Activated naive CD4-positive, alpha-beta T cell treated with anti-CD3 and anti-CD28 coated beads, Interleukin-2, amount 50 U/mL, for 72 hours (primary cell): ENCODE results near the gene MYPN. TPM values are rescaled to one million over a fixed set of nuclear protein-coding genes. Genes with fewer than 3 reads are reported as not detected.

Experiments used
- ATAC-seq, 2 donors: fragments of 150-1000 bp; cut with Tn5 transposase; 2 replicates each; pipeline ENCODE4 v1.10.0; 2021; ENCODE audit warnings: mild to moderate bottlenecking in 2 of 2, moderate library complexity in 2 of 2
- DNase-seq, 2 donors: peaks; one replicate each; pipeline ENCODE4 v3.0.0; 2021 to 2022; ENCODE audit warnings: low spot score in 2 of 2
- H3K27ac Mint-ChIP-seq, 2 donors: one replicate each; pipeline ENCODE4 v1.8.0; 2022; ENCODE audit warnings: mild to moderate bottlenecking in 2 of 2, mixed read lengths in 2 of 2
- H3K36me3 Mint-ChIP-seq, 2 donors: one replicate each; pipeline ENCODE4 v1.8.0; 2022; ENCODE audit warnings: mixed read lengths in 2 of 2
- H3K9me3 Mint-ChIP-seq, 2 donors: one replicate each; pipeline ENCODE4 v1.8.0; 2022; ENCODE audit warnings: mixed read lengths in 2 of 2
- total RNA-seq, 2 donors: library from RNA; stranded (reverse); gene quantifications; one replicate each; pipeline ENCODE4 v1.2.3, GENCODE V29; 2022

Gene MYPN
- total RNA-seq, 2 donors from 2014 or later, result not detected

DNA sequence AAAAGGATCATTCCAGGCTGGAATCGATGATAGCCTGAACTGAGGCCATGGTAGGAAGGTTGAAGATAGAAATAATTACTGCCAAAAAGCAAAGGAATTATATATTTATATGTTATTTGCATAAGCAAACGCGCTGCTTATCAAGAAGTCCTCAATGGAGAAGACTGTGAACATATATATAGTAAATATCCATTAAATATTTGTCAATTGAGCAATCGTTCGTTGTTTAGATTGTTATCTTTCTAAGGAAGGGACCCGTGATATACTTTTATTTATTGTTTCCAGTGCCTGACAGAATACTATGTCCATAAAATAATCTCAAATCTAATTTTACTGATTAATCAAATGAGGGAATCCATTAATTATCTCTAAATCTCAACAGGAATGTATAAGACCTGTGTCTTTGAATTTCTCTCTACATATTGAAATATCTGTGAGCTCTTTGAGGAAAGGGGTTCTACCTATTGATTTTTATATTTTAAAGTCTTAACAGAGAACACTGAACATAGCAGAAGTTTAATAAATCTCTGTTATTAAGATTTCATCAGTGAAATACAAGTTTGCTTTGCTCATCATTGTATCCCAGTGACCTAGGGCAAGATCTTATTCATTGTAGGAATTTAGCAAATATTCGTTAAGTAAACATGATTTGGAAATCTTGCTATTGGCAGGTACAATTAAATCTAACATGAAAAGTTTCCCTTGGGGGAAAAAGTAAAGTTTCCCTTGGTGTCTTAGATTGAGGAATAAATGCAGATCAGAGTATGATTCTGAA, 22.2 kb upstream of the MYPN start:
- DNase-seq, result no peak
- Mint-ChIP-seq H3K27ac (peak overlapping the region in 1 of 2 donors; percentile 74), H3K36me3 (no peaks in the 10 kb centered on the region), H3K9me3 (no peaks in the 10 kb centered on the region)
- no peak for ATAC-seq

DNA sequence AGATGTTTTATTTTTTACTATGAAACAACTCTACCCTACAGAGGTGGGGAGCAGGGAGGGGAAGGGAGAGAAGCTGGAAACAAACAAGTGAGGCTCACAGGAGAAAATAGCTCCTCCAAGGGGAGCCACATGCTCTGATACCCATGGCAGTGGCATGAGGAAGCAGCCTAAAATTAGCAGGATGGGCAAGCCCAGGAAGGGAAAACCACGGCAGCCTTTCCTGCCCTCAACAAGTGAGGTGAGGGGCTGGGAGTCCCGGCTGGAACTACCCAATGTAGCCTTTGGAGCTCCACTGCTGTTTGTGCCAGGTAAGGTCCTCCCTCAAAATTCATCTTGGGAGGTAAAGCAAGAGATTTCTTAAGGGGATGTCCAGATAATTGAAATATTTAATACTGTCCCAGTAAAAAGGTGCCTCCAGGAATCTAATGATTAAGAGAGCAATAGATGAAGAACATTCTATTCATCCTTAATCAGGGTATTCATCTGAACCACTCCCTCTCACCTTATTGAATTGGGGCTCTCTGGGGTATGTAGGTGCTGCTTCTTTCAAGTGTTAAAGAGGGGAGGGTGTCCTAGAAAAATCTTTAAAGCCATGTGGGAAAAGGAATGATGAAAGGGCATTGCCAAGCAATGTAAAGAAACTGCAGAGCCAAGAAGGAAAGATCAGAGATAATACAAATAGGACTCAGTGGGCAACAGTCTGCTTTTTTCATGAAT, 21.4 kb upstream of the MYPN start:
- DNase-seq (no peak), ATAC-seq (no peak)
- H3K27ac Mint-ChIP-seq, result peak overlapping the region in 1 of 2 donors; percentile 74
- H3K9me3 Mint-ChIP-seq, result no peaks in the 10 kb centered on the region
- H3K36me3 Mint-ChIP-seq, result no peaks in the 10 kb centered on the region

DNA sequence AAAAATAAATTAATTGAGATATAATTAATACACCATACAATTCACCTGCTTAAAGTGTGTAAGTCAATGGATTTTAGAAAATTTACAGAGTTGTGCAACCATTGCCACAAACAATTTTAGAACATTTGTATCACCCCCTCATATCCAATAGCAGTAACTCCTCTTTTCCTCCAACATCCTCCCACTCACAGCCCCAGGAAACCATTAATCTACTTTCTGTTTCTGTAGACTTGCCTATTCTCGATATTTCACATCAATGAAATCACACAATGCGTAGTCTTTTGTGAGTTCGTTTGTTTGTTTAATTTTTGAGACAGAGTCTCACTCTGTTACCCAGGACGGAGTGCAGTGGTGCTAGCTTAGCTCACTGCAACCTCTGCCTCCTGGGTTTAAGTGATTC, 20.5 kb upstream of the MYPN start:
- Mint-ChIP-seq H3K9me3 (no peaks in the 10 kb centered on the region), H3K36me3 (no peaks in the 10 kb centered on the region), H3K27ac (no peak overlapping the region)
- DNase-seq, result peak in 1 of 2 donors; percentile 22
- peak; percentile 56 to 91 for ATAC-seq

GRCh38 chr10:68090586-68090985, 18.7 kb upstream of the MYPN start:
- Mint-ChIP-seq H3K9me3 (no peaks in the 10 kb centered on the region), H3K36me3 (no peaks in the 10 kb centered on the region), H3K27ac (no peak overlapping the region)
- ATAC-seq (no peak), DNase-seq (no peak)

- DNase-seq (no peak), ATAC-seq (no peak)
- H3K9me3 Mint-ChIP-seq, result no peaks in the 10 kb centered on the region
- H3K36me3 Mint-ChIP-seq, result no peaks in the 10 kb centered on the region
- H3K27ac Mint-ChIP-seq, result no peak overlapping the region
Observed at GRCh38 chr10:68092512-68092911, 16.8 kb upstream of the MYPN start.

DNA sequence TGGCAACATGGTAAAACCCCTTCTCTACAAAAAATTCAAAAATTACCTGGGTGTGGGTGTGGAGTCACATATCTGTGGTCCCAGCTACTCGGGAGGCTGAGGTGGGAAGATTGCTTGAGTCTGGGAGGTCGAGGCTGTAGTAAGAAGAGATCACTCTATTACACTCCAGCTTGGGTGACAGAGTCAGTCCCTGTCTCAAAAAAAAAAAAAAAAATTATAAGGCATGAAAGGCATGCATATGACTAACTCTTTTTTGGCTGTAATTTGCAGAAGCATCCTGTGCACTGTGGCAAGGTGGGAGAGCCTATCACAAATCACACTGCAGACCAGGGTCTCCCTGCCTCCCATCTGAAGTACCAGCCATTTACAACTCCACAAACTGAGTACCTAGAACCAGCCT, 14.1 kb upstream of the MYPN start:
- ATAC-seq, result no peak
- Mint-ChIP-seq H3K9me3 (no peaks in the 10 kb centered on the region), H3K27ac (no peak overlapping the region), H3K36me3 (no peaks in the 10 kb centered on the region)
- no peak for DNase-seq

GRCh38 chr10:68096913-68097516, 12.3 kb upstream of the MYPN start:
- ATAC-seq (no peak), DNase-seq (no peak)
- H3K9me3 Mint-ChIP-seq, result no peaks in the 10 kb centered on the region

DNA sequence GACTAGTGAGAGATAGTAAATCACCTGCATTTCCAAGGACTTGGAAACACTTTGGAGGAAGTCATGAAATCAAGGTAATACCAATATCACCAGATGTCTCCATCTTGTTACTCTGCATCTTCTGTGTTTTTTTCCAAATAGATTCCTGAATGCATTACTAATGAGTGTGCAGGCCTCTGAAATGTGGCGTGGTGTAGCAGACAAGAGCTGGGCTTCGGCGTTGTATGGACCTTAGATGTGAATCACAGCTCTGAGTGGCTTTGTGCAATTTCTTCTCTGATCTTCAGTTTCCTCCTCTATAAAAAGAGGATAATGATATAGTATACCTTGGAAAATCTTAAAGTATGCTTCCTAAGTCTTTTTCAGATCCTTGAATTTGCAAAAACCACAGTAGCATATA, 9.6 kb upstream of the MYPN start:
- no peaks in the 10 kb centered on the region for H3K36me3 Mint-ChIP-seq
- DNase-seq (no peak), ATAC-seq (no peak)
- no peaks in the 10 kb centered on the region for H3K9me3 Mint-ChIP-seq
- H3K27ac Mint-ChIP-seq, result no peak overlapping the region

More at GRCh38 chr10:68096913-68097516, 12.3 kb upstream of the MYPN start:
- Mint-ChIP-seq H3K27ac (no peak overlapping the region), H3K36me3 (no peaks in the 10 kb centered on the region)

GRCh38 chr10:68101066-68101465, 8.2 kb upstream of the MYPN start:
- Mint-ChIP-seq H3K27ac (no peak overlapping the region), H3K36me3 (no peaks in the 10 kb centered on the region), H3K9me3 (no peaks in the 10 kb centered on the region)
- ATAC-seq, result no peak
- DNase-seq, result no peak

DNA sequence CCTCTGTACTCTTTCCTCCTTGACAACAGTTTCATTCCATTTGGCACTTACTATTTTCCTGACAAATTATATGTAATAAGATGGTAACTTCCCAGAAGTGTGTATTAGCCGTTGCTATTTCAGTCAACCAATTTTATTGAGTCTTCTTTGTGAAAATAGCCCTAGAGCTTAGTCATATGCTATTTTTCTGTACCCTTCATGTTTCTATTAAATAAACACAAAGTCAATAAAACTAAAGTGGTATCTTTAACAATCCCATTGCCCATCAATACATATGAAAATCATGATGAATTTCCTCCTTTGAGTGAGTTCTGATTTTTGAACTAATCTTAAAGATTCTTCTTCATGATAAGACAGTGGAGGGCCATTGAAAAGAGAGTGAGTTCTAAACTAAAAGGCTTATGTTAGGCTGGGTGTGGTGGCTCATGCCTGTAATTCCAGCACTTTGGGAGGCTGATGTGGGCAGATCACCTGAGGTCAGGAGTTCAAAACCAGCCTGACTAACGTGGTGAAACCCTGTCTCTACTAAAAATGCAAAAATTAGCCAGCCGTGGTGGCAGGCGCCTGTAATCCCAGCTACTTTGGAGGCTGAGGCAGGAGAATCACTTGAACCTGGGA, 5.9 kb upstream of the MYPN start:
- Mint-ChIP-seq H3K36me3 (no peaks in the 10 kb centered on the region), H3K9me3 (no peaks in the 10 kb centered on the region), H3K27ac (no peak overlapping the region)
- DNase-seq, result no peak
- no peak for ATAC-seq

DNA sequence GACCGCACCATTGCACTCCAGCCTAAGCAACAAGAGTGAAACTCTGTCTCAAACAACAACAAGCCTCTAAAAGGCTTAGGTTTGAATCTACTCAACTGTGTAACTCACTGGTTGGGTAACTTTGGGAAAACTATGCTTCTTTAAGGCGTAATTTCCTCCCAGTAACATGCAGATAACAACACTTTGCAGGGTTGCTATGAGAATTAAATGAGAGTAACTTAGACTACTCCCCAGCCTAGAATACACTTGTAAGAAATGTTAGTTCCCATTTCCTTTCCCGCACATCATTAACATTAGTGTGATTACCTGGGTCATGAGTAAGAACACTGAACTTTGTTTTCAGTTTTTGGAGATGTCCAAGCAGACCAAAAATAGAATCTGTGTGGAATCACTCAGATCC, 5.4 kb upstream of the MYPN start:
- Mint-ChIP-seq H3K27ac (no peak overlapping the region), H3K9me3 (no peaks in the 10 kb centered on the region), H3K36me3 (no peaks in the 10 kb centered on the region)
- ATAC-seq (no peak), DNase-seq (no peak)

DNA sequence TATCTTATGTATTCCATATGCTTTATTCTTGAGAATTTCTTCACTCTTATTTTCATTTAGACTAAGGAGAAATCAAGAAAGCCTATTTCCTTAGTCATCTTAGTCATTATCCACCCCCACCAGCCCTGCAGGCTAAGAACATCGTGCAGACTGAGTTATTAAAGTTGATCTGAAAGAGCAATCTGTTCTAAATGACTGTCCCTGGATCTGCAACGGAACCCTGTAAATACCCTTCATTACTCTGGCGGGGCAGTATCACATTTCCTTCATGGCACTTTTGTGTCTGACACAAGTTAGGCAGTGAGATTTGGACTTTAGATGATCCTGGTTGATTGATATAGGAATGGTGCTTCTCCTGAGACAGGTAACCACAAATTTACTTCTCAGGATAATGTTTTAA, 3.5 kb upstream of the MYPN start:
- ATAC-seq (no peak), DNase-seq (no peak)
- Mint-ChIP-seq H3K36me3 (no peaks in the 10 kb centered on the region), H3K9me3 (no peaks in the 10 kb centered on the region), H3K27ac (no peak overlapping the region)

- Mint-ChIP-seq H3K27ac (no peak overlapping the region), H3K36me3 (no peaks in the 10 kb centered on the region), H3K9me3 (no peaks in the 10 kb centered on the region)
- ATAC-seq (no peak), DNase-seq (no peak)
Observed at GRCh38 chr10:68106656-68107055, 2.6 kb upstream of the MYPN start.

DNA sequence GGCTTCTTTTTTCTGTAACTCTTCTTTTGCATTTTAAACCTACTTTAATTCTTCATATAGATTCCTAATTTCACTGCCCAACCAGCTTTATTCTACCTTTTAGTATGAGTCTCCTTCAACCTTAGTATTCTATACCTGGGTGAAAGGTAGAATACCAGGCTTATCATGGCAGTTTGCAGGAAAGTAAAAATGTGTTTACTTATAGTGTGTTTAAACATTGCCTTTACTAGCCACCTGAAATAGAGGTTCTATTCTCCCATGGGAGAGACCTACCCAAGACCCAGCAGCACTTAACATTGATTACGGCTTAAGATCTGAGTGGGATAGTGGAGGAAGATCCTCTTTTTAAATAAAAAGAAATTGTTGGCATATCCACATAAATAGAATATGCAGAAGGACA, 1.6 kb upstream of the MYPN start:
- no peak for DNase-seq
- no peak overlapping the region for H3K27ac Mint-ChIP-seq
- H3K36me3 Mint-ChIP-seq, result no peaks in the 10 kb centered on the region
- ATAC-seq, result no peak
- no peaks in the 10 kb centered on the region for H3K9me3 Mint-ChIP-seq

DNA sequence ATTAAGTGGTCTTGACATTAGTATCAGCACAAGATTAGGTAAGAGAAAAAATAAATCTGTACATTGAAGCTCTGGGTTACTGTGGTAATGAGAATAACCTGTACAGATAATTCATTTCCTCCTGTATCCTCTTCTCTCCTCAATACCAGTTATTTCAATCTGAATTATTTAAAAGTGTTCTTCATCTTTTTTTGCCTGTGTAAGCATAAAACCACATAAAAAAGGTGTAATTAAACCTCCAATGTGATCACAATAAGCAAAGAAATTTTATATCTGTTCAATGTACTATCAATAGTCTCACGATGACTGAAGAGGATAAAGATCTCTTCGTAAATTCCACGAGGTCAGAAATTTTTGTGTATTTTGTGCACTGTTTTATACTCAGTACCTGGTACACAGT, 1.2 kb upstream of the MYPN start:
- no peaks in the 10 kb centered on the region for H3K36me3 Mint-ChIP-seq
- no peak for ATAC-seq
- DNase-seq, result no peak
- no peaks in the 10 kb centered on the region for H3K9me3 Mint-ChIP-seq
- H3K27ac Mint-ChIP-seq, result no peak overlapping the region

DNA sequence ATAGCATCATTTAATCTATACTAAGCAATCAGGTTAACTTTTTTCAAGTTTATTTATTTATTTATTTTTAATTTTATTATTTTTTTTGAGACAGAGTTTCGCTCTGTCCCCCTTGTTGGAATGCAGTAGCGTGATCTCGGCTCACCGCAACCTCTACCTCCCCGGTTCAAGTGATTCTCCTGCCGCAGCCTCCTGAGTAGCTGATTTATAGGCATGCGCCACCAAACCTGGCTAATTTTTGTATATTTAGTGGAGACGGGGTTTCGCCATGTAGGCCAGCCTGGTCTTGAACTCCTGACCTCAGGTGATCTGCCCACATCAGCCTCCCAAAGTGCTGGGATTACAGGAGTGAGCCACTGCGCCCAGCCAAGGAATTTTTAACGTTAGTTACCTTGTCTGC, 635 bp upstream of the MYPN start:
- Mint-ChIP-seq H3K27ac (no peak overlapping the region), H3K36me3 (no peaks in the 10 kb centered on the region), H3K9me3 (no peaks in the 10 kb centered on the region)
- no peak for DNase-seq
- ATAC-seq, result no peak

- ATAC-seq (no peak), DNase-seq (no peak)
- no peaks in the 10 kb centered on the region for H3K36me3 Mint-ChIP-seq
Observed at GRCh38 chr10:68110027-68110426, 739 bp downstream of the MYPN start.

More at GRCh38 chr10:68110027-68110426, 739 bp downstream of the MYPN start:
- H3K27ac Mint-ChIP-seq, result no peak overlapping the region
- H3K9me3 Mint-ChIP-seq, result no peaks in the 10 kb centered on the region
